ENCODE measurements around the gene RARB.

Gene RARB

GRCh38 chr3:25448750-25449692 is 21.0 kb downstream of the RARB start:
- no peak for DNase-seq

- DNase-seq = no peak
These were observed 21.8 kb downstream of the RARB start for GRCh38 chr3:25449857-25450256.

DNA sequence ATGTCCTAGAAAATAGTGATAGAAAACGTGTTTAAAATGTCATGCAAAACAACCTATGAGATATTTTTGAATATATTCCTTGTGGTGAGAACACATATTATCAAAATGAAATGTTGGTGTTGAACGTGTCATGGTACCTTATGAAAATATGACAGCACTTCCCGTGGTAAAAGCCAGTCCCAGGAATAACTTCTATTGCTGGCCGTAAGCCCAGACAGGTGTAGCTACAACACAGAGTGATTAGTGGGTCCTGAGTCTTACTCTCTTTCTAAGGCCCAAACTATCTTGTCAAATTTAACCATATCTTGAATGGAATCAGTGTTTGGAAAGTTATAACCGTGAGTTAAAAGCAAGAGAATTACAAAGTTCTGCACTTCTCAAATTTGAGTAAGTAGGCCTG is 24.1 kb downstream of the RARB start:
- DNase-seq = no peak

- DNase-seq = no peak
These were observed 24.7 kb downstream of the RARB start for GRCh38 chr3:25452740-25453139.

GRCh38 chr3:25453619-25454004 is 25.5 kb downstream of the RARB start:
- no peak for DNase-seq

- DNase-seq = no peak
These were observed 26.2 kb downstream of the RARB start for GRCh38 chr3:25454005-25454927.

DNA sequence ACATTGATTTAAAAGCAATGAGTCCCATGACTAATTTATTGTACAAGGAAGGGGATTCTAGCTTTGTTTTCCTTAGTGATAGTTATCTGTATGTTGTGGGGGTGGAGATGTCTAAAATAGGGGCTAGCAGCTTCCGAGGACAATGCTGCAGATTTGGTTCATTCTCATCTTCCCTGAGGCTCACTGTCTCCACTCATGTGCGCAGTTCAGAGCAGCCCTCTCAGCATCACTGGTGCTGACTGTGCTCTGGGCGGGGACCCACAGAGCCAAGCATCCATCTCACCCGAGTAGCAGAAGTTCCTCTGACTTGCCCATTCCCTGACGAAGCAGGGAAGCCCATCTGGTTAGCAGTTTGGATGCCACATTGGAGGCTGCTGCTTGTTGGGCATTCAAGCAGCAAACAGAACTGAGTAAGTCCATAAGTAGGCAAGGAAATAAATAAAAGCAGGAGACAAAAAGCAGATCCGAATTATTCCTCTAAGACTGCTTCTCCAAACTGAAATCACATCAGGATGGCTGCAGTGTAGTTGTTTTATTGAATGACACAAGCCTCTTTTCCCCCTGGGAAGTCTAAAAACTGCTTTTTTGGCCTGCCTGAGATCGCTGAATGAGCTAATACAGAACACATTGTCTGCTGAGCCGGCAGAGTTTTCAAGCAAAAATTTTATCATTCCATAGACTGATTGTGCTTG is 27.5 kb downstream of the RARB start:
- no peak for DNase-seq

DNA sequence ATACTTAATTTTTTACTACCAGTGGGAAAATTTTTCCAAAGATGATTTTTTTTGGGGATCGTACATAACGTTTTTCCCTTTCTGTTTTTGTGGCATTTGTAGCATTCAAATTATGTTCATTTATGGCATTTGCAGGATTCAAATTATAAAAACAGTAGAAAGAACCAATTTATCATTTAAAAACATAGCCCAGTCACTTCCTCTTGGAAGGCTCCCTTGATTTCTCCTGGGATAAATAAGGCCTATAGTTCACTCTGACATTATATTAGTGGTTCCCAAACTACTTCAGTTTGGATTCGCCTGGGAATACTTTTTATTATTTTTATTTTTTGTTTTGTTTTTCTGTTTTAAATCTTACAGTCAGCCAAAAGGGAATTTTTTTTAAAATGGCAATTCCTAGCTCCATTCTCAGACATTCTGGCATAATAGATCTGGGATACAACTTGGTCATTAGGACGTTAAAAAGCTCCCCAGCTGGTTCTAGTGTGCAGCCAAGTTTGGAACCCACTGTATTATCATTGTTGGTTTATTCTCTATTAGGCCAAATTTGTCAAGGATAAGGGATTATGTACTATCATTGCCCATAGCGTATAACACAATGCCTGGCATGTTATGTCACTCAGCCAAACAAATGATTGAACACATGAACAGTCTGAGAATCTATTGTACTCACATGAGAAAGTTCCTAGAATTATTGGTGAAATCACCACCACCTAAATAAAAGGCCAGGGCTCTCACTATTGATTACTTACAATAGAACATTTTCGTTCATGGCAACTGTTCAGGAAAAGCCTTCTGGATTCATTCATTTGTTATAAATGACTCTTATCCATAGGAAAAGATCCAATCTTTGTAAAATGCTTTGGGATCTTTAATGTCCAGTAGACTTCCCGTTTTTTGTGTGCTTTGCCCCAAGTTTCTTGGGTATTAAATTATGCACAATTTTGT is 28.9 kb downstream of the RARB start:
- DNase-seq = no peak

GRCh38 chr3:25457671-25458419 is 29.8 kb downstream of the RARB start:
- DNase-seq = no peak

- DNase-seq = no peak
These were observed 30.4 kb downstream of the RARB start for GRCh38 chr3:25458420-25458814.

DNA sequence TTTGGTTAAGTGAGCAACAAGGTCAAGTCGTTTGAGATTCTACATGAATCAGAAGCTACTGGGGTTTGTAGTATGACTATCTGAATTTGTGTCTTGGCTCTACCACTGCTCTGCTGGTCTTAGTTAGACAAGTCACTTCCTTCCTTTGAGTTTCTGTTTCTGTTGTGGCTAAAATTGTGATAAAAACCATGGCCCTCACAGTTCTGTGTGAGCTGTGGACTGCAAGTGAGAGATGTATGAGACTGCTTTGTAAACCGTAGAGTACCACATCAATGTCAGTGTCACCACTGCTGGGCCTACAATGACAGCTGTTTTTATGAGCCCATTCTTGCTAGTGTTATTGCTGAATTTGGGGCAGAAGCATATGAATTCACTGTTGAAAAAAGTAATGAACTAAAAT is 32.7 kb downstream of the RARB start:
- DNase-seq = no peak

DNA sequence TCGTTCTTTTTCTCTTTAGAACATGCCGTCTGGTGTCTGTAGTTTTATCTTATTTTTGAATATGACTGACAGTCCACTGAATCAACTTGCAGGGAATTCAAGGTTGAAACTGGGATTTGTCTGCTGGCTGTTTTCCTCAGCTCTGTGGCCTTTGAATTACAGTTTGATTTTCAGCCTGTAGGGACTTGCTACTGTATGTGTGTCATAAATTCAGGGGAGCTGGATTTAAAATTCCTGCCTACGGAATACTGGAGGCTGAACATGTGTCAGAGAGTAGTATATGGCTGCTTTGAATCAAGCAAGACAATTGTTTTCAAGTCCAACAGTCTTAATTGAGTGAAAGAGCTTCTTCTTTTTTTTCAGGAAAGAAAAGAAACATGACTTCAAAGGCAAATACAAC is 33.9 kb downstream of the RARB start:
- DNase-seq = no peak

DNA sequence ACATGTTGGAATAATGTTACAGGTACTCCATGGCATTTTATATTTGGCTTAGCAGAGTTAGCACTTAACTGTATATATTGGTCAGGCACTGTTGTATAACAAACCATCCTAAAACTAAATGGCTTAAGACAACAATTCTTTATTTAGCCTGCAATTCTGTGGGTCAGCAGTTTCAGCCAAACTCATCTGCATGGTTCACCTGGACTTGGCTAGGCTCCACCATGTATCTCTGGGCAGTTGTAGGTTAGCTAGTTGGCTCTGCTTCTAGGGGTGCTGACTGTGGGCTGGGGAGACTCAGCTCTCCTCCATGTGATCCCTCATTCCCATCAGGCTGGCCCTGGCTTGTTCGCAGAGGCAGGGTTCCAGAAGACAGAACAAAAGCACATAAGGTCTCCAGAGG is 34.4 kb downstream of the RARB start:
- DNase-seq = no peak

GRCh38 chr3:25463836-25464418 is 35.9 kb downstream of the RARB start:
- DNase-seq = no peak

DNA sequence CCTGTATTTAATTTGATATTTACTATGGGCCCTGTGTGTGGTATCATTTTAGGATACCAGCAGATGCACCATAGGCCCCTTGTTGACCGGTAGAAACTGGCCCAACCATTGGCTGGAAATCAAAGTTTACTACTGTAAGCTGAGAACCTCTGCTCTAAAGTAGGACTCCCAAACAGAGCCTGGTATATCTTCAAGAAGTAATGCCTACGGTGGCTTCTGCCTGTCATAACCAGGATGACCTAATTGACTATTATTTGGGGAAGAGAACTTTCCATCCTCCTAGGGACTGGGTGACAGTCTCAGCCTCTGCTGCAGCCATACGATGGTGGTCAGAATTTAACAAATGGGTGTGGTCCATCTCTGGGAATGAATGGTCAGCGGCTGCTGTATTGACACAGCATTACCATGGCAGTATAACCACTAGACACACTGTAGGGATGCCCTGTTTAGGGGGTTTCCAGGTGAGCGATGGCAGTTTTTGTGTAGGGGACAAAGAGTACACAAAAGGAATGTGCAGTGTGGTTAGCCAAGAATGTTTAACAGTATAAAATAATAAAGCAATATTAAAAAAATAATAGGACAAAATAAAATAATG is 37.3 kb downstream of the RARB start:
- DNase-seq = no peak

- no peak for DNase-seq
These were observed 40.8 kb downstream of the RARB start for GRCh38 chr3:25468866-25469319.

- no peak for DNase-seq
These were observed 41.5 kb downstream of the RARB start for GRCh38 chr3:25469558-25469957.

GRCh38 chr3:25471081-25471768 is 43.2 kb downstream of the RARB start:
- no peak for DNase-seq

DNA sequence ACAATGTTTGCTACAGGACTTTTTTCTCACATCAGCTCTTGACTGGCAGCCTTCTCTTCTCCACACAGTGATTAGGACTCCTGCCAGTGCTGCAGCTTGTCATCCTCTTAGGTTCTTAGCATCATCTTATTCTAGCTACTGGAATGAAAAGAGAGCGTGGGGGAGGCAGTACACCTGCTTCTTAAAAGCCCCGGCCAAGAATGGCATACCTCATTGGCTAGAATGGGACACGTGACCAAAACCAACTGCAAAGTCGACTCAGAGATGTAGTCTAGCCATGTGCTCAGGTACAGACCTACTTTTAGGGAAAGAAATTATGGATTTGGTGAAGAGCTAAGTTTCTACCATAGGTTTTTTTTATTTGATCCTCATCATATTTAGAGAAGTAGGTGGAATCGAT is 44.1 kb downstream of the RARB start:
- DNase-seq = no peak

DNA sequence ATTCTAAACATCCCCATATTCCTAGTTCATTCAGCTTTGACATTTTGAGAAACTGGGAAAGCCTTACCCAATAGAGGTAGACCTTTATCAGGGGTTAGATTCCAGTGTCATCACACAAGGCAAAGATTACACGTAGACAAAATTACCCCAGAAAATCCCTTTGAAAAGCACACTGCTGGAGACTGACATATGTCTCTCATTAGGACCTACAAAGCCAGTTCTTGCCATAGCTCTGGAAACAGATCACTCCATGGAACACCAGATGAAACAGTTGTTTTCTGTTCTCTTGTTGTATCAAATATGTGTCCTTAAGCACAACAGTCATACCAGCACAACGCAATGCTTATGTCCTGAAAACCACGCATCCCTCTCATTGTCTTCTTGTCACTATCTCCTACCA is 44.7 kb downstream of the RARB start:
- no peak for DNase-seq

Data from central memory CD4-positive, alpha-beta T cell (primary cell).